HUES6 (cell line): ENCODE data around the gene EPHB1.

Experiments
- H3K27ac ChIP-seq: 2 replicates; pipeline ENCODE4 v1.7.0; 2013; ENCODE audit warnings: low read depth, mild to moderate bottlenecking, low read length, inconsistent platforms
- H3K27me3 ChIP-seq: 2 replicates; pipeline ENCODE4 v1.6.1; 2013; ENCODE audit warnings: low read length; ENCODE audit not compliant: control insufficient read depth, insufficient read depth
- H3K36me3 ChIP-seq: 2 replicates; pipeline ENCODE4 v1.6.1; 2013; ENCODE audit warnings: low read length; ENCODE audit not compliant: control insufficient read depth, insufficient read depth
- H3K4me1 ChIP-seq: 2 replicates; pipeline ENCODE4 v1.6.1; 2013; ENCODE audit warnings: low read length; ENCODE audit not compliant: control insufficient read depth, insufficient read depth
- H3K4me3 ChIP-seq: 2 replicates; pipeline ENCODE4 v1.5.1; 2013; ENCODE audit warnings: low read depth, low read length
- H3K9ac ChIP-seq: one replicate; pipeline ENCODE4 v1.6.1; 2013; ENCODE audit warnings: mild to moderate bottlenecking, low read length
- H3K9me3 ChIP-seq: 2 replicates; pipeline ENCODE4 v1.6.1; 2013; ENCODE audit warnings: low read depth, low read length; ENCODE audit not compliant: control insufficient read depth, insufficient read depth

EPHB1 gene

GRCh38 chr3:135141672-135142071 is 346.6 kb downstream of the EPHB1 start:
- Histone ChIP-seq H3K4me3 (no peak overlapping the region), H3K9me3 (no peaks in the 10 kb centered on the region), H3K36me3 (no peaks in the 10 kb centered on the region), H3K4me1 (no peaks in the 10 kb centered on the region), H3K27ac (no peak overlapping the region), H3K9ac (no peak overlapping the region), H3K27me3 (no peaks in the 10 kb centered on the region)

- H3K36me3 ChIP-seq = no peaks in the 10 kb centered on the region
- H3K9ac ChIP-seq = no peak overlapping the region
- no peaks in the 10 kb centered on the region for H3K9me3 ChIP-seq
- H3K27ac ChIP-seq = no peak overlapping the region
- H3K27me3 ChIP-seq = no peaks in the 10 kb centered on the region
- no peaks in the 10 kb centered on the region for H3K4me1 ChIP-seq
- no peak overlapping the region for H3K4me3 ChIP-seq
Observed at GRCh38 chr3:135142530-135142929, 347.5 kb downstream of the EPHB1 start.

GRCh38 chr3:135143474-135143873 is 348.4 kb downstream of the EPHB1 start:
- H3K9me3 ChIP-seq = no peaks in the 10 kb centered on the region

GRCh38 chr3:135145581-135145980 is 350.5 kb downstream of the EPHB1 start:
- Histone ChIP-seq H3K27ac (no peak overlapping the region), H3K36me3 (no peaks in the 10 kb centered on the region)

More at GRCh38 chr3:135143474-135143873, 348.4 kb downstream of the EPHB1 start:
- Histone ChIP-seq H3K27me3 (no peaks in the 10 kb centered on the region), H3K4me1 (no peaks in the 10 kb centered on the region), H3K9ac (no peak overlapping the region), H3K36me3 (no peaks in the 10 kb centered on the region), H3K4me3 (no peak overlapping the region), H3K27ac (no peak overlapping the region)

GRCh38 chr3:135147657-135148056 is 352.6 kb downstream of the EPHB1 start:
- no peaks in the 10 kb centered on the region for H3K4me1 ChIP-seq
- H3K9ac ChIP-seq = no peak overlapping the region
- no peaks in the 10 kb centered on the region for H3K36me3 ChIP-seq
- H3K9me3 ChIP-seq = no peaks in the 10 kb centered on the region
- H3K27me3 ChIP-seq = no peaks in the 10 kb centered on the region
- no peak overlapping the region for H3K27ac ChIP-seq
- H3K4me3 ChIP-seq = no peak overlapping the region

More at GRCh38 chr3:135145581-135145980, 350.5 kb downstream of the EPHB1 start:
- H3K9me3 ChIP-seq = no peaks in the 10 kb centered on the region
- H3K9ac ChIP-seq = no peak overlapping the region
- H3K4me3 ChIP-seq = no peak overlapping the region
- no peaks in the 10 kb centered on the region for H3K27me3 ChIP-seq
- no peaks in the 10 kb centered on the region for H3K4me1 ChIP-seq

- H3K4me1 ChIP-seq = no peaks in the 10 kb centered on the region
- H3K9ac ChIP-seq = no peak overlapping the region
- no peaks in the 10 kb centered on the region for H3K27me3 ChIP-seq
- H3K27ac ChIP-seq = no peak overlapping the region
- H3K4me3 ChIP-seq = no peak overlapping the region
- no peaks in the 10 kb centered on the region for H3K36me3 ChIP-seq
- H3K9me3 ChIP-seq = no peaks in the 10 kb centered on the region
Observed at GRCh38 chr3:135148398-135149020, 353.4 kb downstream of the EPHB1 start.

- Histone ChIP-seq H3K27me3 (no peaks in the 10 kb centered on the region), H3K27ac (no peak overlapping the region), H3K9ac (no peak overlapping the region), H3K4me3 (no peak overlapping the region), H3K36me3 (no peaks in the 10 kb centered on the region), H3K9me3 (no peaks in the 10 kb centered on the region), H3K4me1 (no peaks in the 10 kb centered on the region)
Observed at GRCh38 chr3:135149707-135150681, 354.9 kb downstream of the EPHB1 start.

GRCh38 chr3:135154186-135154585 is 359.1 kb downstream of the EPHB1 start:
- no peak overlapping the region for H3K4me3 ChIP-seq
- H3K9ac ChIP-seq = no peak overlapping the region
- no peak overlapping the region for H3K27ac ChIP-seq
- no peaks in the 10 kb centered on the region for H3K9me3 ChIP-seq
- H3K4me1 ChIP-seq = no peaks in the 10 kb centered on the region
- H3K27me3 ChIP-seq = no peaks in the 10 kb centered on the region
- H3K36me3 ChIP-seq = no peaks in the 10 kb centered on the region

- Histone ChIP-seq H3K4me1 (peaks cover 9% of the 10 kb centered on the region), H3K4me3 (no peak overlapping the region), H3K9ac (no peak overlapping the region), H3K9me3 (no peaks in the 10 kb centered on the region), H3K27me3 (no peaks in the 10 kb centered on the region), H3K27ac (no peak overlapping the region), H3K36me3 (no peaks in the 10 kb centered on the region)
Observed at GRCh38 chr3:135155228-135155627, 360.2 kb downstream of the EPHB1 start.

- Histone ChIP-seq H3K4me1 (peaks cover 12% of the 10 kb centered on the region), H3K4me3 (no peak overlapping the region), H3K9me3 (no peaks in the 10 kb centered on the region), H3K36me3 (no peaks in the 10 kb centered on the region), H3K27me3 (no peaks in the 10 kb centered on the region), H3K27ac (no peak overlapping the region), H3K9ac (no peak overlapping the region)
Observed at GRCh38 chr3:135155791-135156190, 360.7 kb downstream of the EPHB1 start.

GRCh38 chr3:135157045-135157740 is 362.1 kb downstream of the EPHB1 start:
- Histone ChIP-seq H3K9me3 (no peaks in the 10 kb centered on the region), H3K9ac (no peak overlapping the region), H3K27ac (no peak overlapping the region), H3K4me3 (no peak overlapping the region), H3K27me3 (no peaks in the 10 kb centered on the region), H3K36me3 (no peaks in the 10 kb centered on the region), H3K4me1 (peaks cover 20% of the 10 kb centered on the region)
